Nephron progenitor cell (in vitro differentiated cells): ENCODE measurements around the gene GNB1.

Source experiments
- DNase-seq: peaks from one replicate; pipeline ENCODE4 v3.0.0; 2021
- H3K27ac Mint-ChIP-seq: 2 replicates; pipeline ENCODE4 v1.8.0; 2021; ENCODE audit warnings: mild to moderate bottlenecking, moderate library complexity, mixed read lengths
- H3K27me3 Mint-ChIP-seq: 2 replicates; pipeline ENCODE4 v1.8.0; 2021; ENCODE audit warnings: mild to moderate bottlenecking, low read depth, mixed read lengths; ENCODE audit not compliant: poor library complexity
- H3K36me3 Mint-ChIP-seq: 2 replicates; pipeline ENCODE4 v1.8.0; 2021; ENCODE audit warnings: low read depth, mixed read lengths
- H3K4me1 Mint-ChIP-seq: 2 replicates; pipeline ENCODE4 v1.8.0; 2021; ENCODE audit warnings: mixed read lengths
- H3K4me3 Mint-ChIP-seq: 2 replicates; pipeline ENCODE4 v1.8.0; 2021; ENCODE audit warnings: mild to moderate bottlenecking, moderate library complexity, mixed read lengths
- H3K9me3 Mint-ChIP-seq: 2 replicates; pipeline ENCODE4 v1.8.0; 2021; ENCODE audit warnings: mild to moderate bottlenecking, moderate library complexity, mixed read lengths
- TF ChIP-seq, protein P1 (sequence below): fragments of 200-600 bp; sonication (generic); IDR thresholded peaks from 2 replicates; pipeline ENCODE4 v1.5.0; 2021; ENCODE audit warnings: antibody characterized with exemption

The GNB1 gene

DNA sequence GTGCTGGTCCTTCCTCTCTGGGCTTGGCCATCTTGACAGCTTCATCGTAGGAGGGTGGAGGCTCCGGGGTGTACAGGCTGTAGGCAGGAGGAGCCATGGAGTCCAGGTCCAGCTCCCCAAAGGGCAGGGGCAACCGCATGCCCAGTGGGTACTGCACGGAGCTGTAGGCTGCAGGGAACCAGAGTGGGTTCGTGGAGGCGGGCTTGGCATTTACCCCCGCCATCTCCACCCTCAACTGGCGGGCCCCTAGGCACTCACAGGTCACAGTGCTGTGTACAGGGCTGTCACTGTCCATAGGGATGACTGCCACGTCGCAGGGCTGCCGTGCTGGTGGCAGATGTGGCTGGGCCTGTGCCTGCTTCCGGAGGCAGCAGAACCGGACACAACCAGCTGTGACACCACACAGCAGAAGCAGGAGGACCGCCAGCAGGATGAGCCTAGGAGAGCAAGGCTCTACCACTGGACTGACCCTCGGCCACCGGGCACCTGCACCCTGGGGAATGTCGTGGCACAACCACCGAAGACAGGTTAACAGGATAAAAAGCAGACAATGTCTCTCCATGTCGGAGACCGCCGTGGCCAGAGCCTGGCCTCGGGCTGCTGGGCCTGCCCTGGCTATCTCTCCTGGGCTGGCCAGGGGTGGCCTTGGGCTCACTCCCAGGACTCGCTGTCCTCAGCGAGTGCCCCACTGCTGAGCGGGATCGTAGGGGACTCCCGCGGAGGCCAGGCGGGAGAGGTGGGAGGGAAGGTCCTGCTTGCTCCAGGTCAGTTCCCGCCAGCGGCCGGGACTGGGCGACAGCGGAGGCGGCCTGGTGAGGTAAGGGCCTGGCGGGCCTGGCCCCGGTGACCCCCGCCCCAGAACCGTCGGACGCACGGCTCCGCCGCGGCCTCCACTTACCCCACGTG is 27.4 kb upstream of the GNB1 start:
- TF ChIP-seq, protein P1, sequence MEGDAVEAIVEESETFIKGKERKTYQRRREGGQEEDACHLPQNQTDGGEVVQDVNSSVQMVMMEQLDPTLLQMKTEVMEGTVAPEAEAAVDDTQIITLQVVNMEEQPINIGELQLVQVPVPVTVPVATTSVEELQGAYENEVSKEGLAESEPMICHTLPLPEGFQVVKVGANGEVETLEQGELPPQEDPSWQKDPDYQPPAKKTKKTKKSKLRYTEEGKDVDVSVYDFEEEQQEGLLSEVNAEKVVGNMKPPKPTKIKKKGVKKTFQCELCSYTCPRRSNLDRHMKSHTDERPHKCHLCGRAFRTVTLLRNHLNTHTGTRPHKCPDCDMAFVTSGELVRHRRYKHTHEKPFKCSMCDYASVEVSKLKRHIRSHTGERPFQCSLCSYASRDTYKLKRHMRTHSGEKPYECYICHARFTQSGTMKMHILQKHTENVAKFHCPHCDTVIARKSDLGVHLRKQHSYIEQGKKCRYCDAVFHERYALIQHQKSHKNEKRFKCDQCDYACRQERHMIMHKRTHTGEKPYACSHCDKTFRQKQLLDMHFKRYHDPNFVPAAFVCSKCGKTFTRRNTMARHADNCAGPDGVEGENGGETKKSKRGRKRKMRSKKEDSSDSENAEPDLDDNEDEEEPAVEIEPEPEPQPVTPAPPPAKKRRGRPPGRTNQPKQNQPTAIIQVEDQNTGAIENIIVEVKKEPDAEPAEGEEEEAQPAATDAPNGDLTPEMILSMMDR = no peak
- Mint-ChIP-seq H3K9me3 (no peaks in the 10 kb centered on the region), H3K4me3 (peak overlapping the region; percentile 66), H3K4me1 (peaks cover 38% of the 10 kb centered on the region), H3K36me3 (no peaks in the 10 kb centered on the region), H3K27me3 (peaks cover 14% of the 10 kb centered on the region), H3K27ac (no peak overlapping the region)
- no peak for DNase-seq

DNA sequence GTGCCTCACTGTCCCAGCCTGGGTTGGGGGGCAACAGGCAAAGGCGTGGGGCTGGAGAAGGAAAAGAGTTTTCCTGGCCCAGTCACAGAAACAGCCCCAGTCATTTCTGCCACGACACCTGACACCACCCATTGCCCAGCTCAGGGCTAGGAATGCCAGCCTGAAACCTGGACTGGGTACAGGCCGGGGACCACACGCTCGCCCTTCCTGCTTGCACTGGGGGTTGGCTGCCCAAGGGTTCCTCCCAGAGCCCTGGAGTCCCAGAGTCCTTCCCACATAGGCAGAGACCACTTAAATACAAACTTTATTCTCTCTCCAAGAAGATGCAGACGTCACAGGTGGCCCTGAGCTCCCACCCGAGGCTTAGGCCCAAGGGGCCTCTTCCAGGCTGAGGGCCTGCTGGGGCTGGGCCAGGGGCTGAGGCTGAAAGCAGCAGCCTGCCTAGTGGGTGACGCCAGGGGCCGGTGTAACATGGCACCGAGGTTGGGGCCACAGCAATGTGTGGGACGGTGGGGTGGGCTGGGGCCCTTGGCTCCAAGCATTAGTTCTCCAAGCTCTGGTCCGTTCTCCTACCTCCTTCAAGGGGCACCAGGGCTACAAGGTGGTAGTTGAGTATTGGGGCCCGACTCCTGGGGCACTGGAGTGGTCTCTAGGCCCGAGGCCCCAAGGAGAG is 26.6 kb upstream of the GNB1 start:
- H3K27me3 Mint-ChIP-seq = peaks cover 14% of the 10 kb centered on the region
- H3K27ac Mint-ChIP-seq = no peak overlapping the region
- peaks cover 32% of the 10 kb centered on the region for H3K4me1 Mint-ChIP-seq
- peak overlapping the region; percentile 32 for H3K4me3 Mint-ChIP-seq
- no peak for DNase-seq
- TF ChIP-seq, protein P1 = no peak
- H3K36me3 Mint-ChIP-seq = no peaks in the 10 kb centered on the region
- H3K9me3 Mint-ChIP-seq = no peaks in the 10 kb centered on the region

DNA sequence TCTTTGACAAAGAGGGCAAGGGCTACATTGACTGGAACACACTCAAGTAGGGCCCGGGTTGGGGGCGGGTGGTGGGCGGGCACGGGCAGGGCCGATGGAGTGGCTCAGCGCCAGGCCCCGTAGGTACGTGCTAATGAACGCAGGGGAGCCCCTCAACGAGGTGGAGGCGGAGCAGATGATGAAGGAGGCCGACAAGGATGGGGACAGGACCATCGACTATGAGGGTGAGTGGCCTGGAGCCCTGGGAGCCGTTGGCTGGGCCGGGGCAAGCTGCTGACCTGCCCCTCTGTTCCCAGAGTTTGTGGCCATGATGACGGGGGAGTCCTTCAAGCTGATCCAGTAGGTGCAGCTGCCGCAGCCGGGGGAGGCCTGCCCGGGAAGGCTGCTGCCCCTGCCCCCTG is 26.0 kb upstream of the GNB1 start:
- H3K4me3 Mint-ChIP-seq = no peak overlapping the region
- no peaks in the 10 kb centered on the region for H3K9me3 Mint-ChIP-seq
- peaks cover 32% of the 10 kb centered on the region for H3K4me1 Mint-ChIP-seq
- H3K27me3 Mint-ChIP-seq = peaks cover 14% of the 10 kb centered on the region
- no peak for DNase-seq
- no peaks in the 10 kb centered on the region for H3K36me3 Mint-ChIP-seq
- TF ChIP-seq, protein P1 = no peak
- H3K27ac Mint-ChIP-seq = no peak overlapping the region

DNA sequence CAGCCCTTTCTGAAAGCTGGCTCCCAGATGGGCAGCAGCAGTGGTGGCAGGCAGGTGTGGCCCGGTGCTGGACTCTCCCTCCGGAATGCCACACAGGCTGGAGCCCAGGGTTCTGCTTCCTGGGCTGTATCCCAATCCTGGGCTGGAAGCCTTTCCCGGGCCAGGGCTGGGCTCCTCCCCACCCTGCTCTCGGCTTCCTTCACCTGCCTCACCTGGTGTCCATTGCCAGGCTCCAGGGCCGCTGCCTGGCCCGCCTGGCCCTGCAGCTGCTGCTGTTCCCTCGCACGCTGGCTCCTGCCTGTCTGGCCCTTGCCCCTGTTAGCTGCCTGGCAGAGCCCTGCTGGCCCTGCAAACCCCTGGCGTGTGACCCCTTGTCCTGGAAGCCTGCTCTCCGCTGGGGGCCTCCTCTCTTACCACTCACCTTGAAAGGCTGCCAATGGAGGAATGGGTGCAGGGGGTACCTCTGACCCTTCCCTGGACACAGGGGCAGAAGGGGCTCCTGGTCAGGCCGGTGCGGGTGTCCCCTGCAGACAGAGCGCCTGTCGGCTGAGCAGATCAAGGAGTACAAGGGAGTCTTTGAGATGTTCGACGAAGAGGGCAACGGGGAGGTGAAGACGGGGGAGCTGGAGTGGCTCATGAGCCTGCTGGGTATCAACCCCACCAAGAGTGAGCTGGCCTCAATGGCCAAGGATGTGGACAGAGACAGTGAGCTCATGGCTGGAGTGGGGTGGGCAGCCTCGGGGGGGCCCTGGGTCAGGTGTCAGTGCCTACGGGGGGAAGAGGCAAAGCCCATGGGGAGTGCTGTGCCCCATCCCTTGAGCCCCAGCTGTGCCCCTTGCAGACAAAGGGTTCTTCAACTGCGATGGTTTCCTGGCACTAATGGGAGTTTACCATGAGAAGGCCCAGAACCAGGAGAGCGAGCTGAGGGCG is 25.3 kb upstream of the GNB1 start:
- no peaks in the 10 kb centered on the region for H3K9me3 Mint-ChIP-seq

DNA sequence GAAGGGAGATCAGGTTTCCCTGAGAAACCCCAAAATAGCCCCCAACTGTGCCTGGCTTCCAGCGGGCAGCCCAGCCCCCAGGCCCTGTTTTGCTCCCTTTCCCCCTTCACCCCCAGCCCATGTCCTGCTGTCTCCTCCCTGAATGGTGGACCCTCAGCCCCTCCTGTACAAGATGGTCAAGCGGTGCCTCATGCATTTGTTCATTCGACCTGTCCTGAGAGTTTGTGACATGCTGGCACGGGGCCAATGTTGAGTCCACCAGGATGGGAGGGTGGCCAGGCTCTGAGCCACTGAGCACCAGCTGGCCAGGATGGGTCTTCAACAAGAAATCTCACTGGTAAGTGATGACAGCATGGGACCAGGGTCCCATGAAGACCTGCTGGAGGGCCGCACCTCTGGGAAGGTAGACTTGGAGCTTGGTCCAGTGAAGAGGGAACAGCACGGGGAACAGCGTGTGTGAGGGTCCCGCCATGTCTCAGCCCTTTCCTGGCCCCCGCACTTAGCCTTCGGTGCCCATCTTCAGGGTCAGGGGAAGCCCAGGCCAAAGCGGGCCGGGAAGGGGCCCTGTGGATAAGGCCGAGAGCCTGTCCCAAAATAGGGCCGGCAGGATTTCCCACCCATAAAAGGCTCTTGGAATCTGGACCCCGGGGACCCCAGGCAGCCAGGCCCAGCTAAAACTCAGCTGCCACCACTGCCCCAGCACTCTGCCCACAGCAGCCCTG is 24.2 kb upstream of the GNB1 start, which contains the start of gene CALML6:
Gene CALML6, plus strand, starts transcription at position 290 of the 722 bp plus-strand sequence. Its CDS starts 21 bp downstream, at position 311.
- H3K27me3 Mint-ChIP-seq = peaks cover 18% of the 10 kb centered on the region
- no peak within 1 kb of the TSS for H3K4me3 Mint-ChIP-seq
- no peaks in the 10 kb centered on the region for H3K9me3 Mint-ChIP-seq
- TF ChIP-seq, protein P1 = no peak
- H3K36me3 Mint-ChIP-seq = no peaks in the 10 kb centered on the region
- H3K27ac Mint-ChIP-seq = peak within 1 kb of the TSS; percentile 42
- DNase-seq = no peak
- peaks cover 47% of the 10 kb centered on the region for H3K4me1 Mint-ChIP-seq

More for the DNA sequence above, 25.3 kb upstream of the GNB1 start:
- no peak overlapping the region for H3K4me3 Mint-ChIP-seq
- peaks cover 16% of the 10 kb centered on the region for H3K27me3 Mint-ChIP-seq
- H3K4me1 Mint-ChIP-seq = peaks cover 39% of the 10 kb centered on the region
- no peak for DNase-seq
- H3K27ac Mint-ChIP-seq = no peak overlapping the region
- TF ChIP-seq, protein P1 = no peak
- H3K36me3 Mint-ChIP-seq = no peaks in the 10 kb centered on the region
